Right ventricle myocardium superior (tissue), 1 donor: ENCODE measurements around the gene ELK1. TPM values are rescaled to one million over a fixed set of nuclear protein-coding genes. Genes with fewer than 3 reads are reported as not detected.
"Not testable (repeated sequence)": the region's sequence is repeated elsewhere in the genome, so short reads cannot be mapped to it uniquely, and the experiment has no call there.

Experiments used
- ATAC-seq: fragments of 200-7000 bp; cut with Tn5 transposase; one replicate; pipeline ENCODE4 v1.9.1; 2020; ENCODE audit warnings: mild to moderate bottlenecking; ENCODE audit not compliant: poor library complexity
- DNase-seq: peaks from one replicate; pipeline ENCODE4 v3.0.0-alpha.2; 2020
- intact Hi-C: fragments of 100-400 bp; cut with DNase I; formaldehyde crosslinking; loops from one replicate; pipeline ENCODE4 v1.11.2; 2022
- total RNA-seq: library from RNA; stranded (reverse); fragmentation: NEBNext Ultra II Directional; extraction: Animal tissue kit (Norgen Biotek cat#: 25700); gene quantifications from one replicate; pipeline ENCODE4 v1.2.1, GENCODE V29; 2021
- donor health status: DM: no; HTN: yes; CAD: no; lungs with severe emphysema.

ELK1 gene
- total RNA-seq, 1 donor from 2014 or later: 20.9 TPM

DNA sequence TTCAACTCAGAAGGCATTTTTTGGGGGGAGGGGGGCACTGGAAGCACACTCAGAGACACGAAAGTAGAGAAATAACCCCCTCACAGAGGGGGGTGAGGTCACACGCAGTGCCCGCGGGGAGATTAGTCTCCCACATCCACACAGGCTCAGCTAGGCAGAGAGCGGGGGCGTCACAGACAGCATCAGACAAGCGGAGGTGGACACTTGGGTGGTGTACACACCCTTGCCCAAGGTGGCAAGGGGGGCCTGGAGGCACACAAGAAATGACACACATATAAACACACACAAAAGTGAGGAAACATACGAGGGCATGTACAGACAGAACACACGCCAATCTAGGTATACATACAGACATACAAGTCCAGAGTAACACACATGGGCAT, 30.1 kb downstream of the ELK1 start:
- DNase-seq: no peak
- ATAC-seq: no peak

GRCh38 chrX:47619486-47620302, 30.7 kb downstream of the ELK1 start, which contains the start of gene SYN1:
TSS of gene SYN1 (minus strand) at chrX:47619857. CDS start at chrX:47619728, 129 bp downstream.
- ATAC-seq (peak; percentile 96), DNase-seq (peak; percentile 88)
- intact Hi-C loops: no loop called here

More for the DNA sequence above, 30.1 kb downstream of the ELK1 start:
- intact Hi-C loops: no loop called here

DNA sequence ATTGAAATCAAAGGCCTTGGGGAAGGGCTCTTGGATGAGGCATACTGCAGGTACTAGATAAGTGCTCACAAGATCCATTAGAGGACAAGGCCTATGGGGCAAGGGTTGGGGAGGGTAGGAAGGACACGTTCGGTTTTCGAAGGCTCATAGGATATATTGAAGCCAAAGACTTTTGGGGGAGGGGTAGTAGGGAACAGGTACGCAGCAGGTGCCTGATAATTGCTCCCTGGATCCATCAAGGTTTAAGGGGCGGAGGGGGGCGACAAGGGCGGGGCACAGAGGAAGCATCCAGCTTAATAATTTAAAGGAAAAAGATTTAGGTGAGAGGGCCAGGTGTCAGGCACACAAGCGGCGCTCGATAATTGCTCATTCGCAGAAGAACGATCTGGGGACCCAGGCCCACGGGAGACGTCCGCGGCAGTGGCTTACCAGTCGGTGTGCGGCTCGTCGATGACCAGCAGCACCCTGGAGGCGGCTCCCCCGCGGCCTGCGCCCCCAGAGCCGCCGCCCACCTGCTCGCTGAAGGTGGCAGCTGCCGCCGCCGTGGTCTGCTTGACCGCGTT, 31.4 kb downstream of the ELK1 start:
- no peak for ATAC-seq
- DNase-seq: no peak
- intact Hi-C loops: no loop called here

DNA sequence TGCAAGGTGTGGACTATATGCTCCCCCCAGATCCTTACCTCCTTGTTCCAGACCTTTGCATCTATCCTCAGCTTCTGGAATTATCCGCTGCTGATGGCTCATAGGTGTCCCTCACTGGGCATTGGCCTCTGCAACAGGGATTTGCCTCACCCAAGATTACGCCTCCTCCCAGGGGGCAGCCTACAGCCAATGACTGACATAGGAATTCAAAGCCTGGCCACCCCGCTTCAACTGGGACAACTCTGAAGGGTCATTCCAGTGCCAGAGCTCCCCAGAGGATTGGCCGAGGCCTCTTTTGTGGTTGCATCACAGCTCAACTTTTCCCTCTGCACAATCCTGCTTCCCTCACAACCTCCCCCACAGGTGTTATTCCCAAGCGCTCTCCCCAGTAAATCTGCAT, 35.7 kb downstream of the ELK1 start:
- ATAC-seq (no peak), DNase-seq (no peak)
- intact Hi-C loops: no loop called here

DNA sequence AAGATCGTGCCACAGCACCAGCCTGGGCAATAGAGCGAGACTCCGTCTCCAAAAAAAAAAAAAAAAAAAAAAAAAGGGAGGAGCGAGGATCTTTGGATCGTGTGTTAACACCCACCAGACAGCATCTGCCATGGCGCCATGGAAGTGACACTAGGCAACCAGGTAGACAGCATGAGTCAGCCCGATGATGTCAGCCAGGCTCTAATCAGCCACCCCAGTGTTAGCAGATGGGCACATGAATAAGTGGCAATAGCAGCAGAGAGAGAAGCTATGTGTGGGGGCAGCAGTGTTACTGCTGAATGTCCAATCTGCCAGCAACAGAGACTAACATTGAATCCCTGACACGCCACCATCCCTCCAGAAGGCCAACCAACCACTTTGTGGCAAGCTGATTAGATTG, 37.3 kb downstream of the ELK1 start:
- intact Hi-C loops: no loop called here
- DNase-seq (no peak), ATAC-seq (no peak)

GRCh38 chrX:47612418-47612817, 37.9 kb downstream of the ELK1 start:
- no peak for ATAC-seq
- intact Hi-C loops: no loop called here
- DNase-seq: no peak

DNA sequence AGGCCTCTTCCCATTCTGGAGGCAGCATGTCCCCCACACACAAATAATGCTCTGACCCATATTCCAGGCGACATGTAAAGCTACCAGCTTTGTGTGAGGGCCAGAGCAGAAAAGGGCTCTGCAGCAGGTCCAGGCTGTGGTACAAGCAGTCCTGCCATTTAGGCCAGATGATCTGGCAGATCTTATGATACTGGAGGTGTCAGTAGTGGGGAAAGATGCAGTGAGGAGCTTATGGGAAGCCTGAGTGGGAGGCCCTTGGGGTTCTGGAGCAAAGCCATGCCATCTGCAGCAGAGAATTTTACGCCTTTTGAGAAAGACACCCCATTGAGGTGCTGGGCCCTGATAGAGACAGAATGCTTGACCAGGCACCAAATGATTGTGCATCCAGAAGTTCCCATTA, 38.4 kb downstream of the ELK1 start:
- ATAC-seq (no peak), DNase-seq (no peak)
- intact Hi-C loops: no loop called here

GRCh38 chrX:47611489-47611888, 38.9 kb downstream of the ELK1 start:
- intact Hi-C loops: no loop called here
- DNase-seq: no peak
- ATAC-seq: no peak

- intact Hi-C loops: no loop called here
- DNase-seq: no peak
- ATAC-seq: no peak
These were observed 39.9 kb downstream of the ELK1 start for GRCh38 chrX:47610511-47610910.

- DNase-seq (no peak), ATAC-seq (no peak)
These were observed 42.1 kb downstream of the ELK1 start for GRCh38 chrX:47608130-47608810.

GRCh38 chrX:47607091-47607490, 43.3 kb downstream of the ELK1 start:
- ATAC-seq (no peak), DNase-seq (no peak)
- intact Hi-C loops: no loop called here

More at GRCh38 chrX:47608130-47608810, 42.1 kb downstream of the ELK1 start:
- intact Hi-C loops: no loop called here

DNA sequence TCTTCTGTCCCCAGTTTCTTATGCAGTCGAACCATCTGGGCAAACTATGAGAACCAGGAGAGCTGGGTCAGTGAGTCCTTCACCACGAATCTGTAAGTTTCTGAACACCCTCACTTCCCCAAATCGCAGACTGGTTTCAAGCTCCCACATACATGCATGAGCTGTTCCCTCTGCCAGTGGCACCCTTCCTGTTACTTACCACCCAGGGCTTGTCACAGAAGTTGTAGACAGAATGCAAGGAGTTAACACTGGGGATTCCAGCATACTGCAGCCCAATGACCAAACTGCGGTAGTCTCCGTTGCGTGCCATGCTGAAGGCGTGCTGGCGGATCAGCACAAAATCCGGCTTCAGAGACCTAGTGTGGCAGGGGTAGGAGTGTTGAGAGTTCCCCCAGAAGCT, 45.3 kb downstream of the ELK1 start:
- no peak for ATAC-seq
- DNase-seq: no peak
- intact Hi-C loops: no loop called here

DNA sequence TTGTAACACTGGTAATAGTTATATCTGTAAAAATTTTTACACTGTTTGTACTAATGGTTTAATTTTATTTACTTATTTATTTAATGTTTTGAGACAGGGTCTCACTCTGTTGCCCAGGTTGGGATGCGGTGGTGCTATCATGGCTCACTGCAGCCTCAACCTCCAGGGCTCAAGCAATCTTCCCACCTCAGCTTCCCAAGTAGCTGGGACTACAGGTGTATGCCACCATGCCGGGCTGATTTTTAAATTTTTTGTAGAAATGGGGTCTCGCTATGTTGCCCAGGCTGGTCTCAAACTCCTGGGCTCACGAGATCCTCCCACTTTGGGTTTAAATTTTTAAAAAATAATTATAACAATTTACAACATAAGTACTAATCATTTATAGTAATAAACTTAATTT, 47.2 kb downstream of the ELK1 start:
- DNase-seq, intact Hi-C loops, ATAC-seq: not testable (repeated sequence)

DNA sequence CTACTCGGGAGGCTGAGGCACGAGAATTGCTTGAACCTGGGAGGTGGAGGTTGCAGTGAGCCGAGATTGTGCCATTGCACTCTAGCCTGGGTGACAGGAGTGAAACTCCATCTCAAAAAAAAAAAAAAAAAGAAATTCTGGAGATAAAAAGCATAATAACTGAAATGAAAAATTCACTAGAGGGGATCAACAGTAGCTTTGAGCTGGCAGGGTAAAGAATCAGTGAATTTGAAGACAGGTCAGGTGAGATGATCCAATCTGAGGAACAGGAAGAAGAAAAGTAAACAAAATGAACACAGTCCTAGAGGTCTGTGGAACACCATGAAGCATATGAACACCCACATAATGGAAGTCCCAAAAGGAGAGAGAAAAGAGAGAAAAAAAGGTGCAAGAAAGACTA, 53.1 kb downstream of the ELK1 start:
- ATAC-seq (no peak), DNase-seq (no peak)
- intact Hi-C loops: no loop called here

DNA sequence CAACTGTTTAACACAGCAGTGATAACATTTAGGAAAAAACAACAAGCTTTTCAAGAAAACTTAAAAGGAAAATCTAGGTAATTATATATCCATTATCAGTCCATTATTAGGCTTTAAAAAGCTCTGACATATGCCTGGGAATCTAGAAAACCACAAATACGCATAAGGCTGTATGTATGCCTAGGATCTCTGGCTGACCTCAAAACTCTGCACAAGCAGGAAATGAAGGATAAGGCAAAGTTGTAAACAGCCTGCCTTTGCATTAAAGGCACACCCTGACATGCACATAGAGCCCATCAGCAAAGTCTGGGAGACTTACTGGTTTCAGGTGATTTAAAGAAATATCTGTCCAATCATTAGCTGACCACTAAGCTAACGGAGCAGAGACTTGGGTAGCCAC, 54.1 kb downstream of the ELK1 start:
- DNase-seq: no peak
- intact Hi-C loops: no loop called here
- no peak for ATAC-seq

GRCh38 chrX:47595716-47596251, 54.6 kb downstream of the ELK1 start:
- ATAC-seq (peak; percentile 57), DNase-seq (no peak)
- intact Hi-C loops: no loop called here

DNA sequence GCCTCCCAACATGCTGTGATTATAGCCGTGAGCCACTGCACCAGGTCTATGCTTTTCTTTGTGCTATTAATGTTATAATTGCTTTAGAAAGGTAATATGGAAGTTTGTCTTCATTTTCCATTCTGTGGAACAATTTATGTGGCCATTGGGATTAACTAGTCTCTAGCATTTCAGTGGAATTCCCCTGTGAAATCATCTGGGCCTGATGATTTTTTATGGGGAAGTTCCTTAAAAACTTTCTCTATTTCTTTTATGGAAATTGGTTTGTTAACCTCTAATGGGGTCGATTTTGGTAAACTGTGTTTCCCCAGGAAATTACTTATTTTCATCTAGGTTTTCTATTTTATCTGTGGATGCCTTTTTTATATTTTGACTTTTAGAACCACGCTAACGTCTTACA, 56.8 kb downstream of the ELK1 start:
- intact Hi-C loops: no loop called here
- DNase-seq: no peak

GRCh38 chrX:47590984-47591383, 59.4 kb downstream of the ELK1 start:
- DNase-seq: no peak
- no peak for ATAC-seq
- intact Hi-C loops: no loop called here

More for the DNA sequence above, 56.8 kb downstream of the ELK1 start:
- no peak for ATAC-seq

DNA sequence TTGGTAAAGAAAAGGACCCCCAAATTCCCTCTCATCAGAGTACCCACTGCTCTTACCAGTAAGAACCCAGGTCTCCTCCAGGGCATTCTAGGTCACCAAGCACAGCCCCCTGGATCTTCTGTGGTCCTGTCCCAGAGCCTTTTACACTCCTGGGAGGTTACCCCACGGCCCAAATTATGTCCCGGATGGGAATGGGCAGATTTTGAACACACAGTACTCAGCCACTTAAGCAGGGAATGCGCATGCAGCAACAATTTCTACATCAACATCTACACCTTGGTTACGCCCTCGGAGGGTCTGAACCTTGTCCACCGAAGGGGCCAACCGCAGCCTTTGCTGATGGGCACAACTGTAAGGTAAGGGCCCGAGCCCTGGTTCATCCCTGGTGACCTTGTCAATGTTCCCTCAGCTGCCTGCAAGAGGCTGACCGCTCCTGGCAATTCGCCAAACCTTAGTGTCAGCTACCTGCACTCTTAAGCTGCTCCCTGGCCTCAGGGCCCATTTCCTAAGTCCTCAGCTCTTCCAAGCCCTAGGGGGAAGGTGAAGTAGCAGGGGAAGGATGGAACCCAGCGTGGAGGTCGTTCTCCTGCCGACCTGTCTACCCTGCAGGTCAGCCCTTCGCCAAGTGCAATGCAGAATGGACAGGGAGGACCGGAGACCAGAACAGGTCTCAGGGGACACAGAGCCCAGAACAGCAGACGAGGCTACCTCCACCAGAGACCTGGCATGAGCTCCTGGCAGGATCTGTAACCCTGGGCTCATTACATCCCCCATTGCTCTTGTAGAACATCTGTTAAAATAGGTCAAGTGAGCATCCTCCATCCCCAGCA, 62.2 kb downstream of the ELK1 start:
- intact Hi-C loops: no loop called here
- DNase-seq: no peak
- no peak for ATAC-seq
